Kidney (tissue), 14 donors: ENCODE measurements around the gene SMARCA5. TPM values are rescaled to one million over a fixed set of nuclear protein-coding genes. Genes with fewer than 3 reads are reported as not detected.
"Not testable (repeated sequence)": the region's sequence is repeated elsewhere in the genome, so short reads cannot be mapped to it uniquely, and the experiment has no call there.

Experiments
- DNase-seq, 5 donors: peaks; one replicate each; pipeline ENCODE4 v3.0.0-alpha.2; 2013 to 2020
- FAIRE-seq: peaks from 2 replicates; lab custom pipeline; 2012; peaks lifted over from hg19 to GRCh38; lab: Jason Lieb, UNC
- H3K27ac ChIP-seq, 2 donors: one replicate each; pipeline ENCODE4 v1.7.0; 2013; ENCODE audit warnings: low read depth in 2 of 2, low read length in 2 of 2, inconsistent platforms in 1 of 2
- H3K27me3 ChIP-seq: one replicate; pipeline ENCODE4 v1.7.1; 2013; ENCODE audit warnings: low read length, inconsistent platforms; ENCODE audit not compliant: control insufficient read depth, insufficient read depth
- H3K36me3 ChIP-seq, 3 donors: one replicate each; pipeline versions ENCODE4 v1.7.0 to v1.7.1; 2013; ENCODE audit warnings: low read length in 3 of 3, control low read depth in 1 of 3, inconsistent platforms in 1 of 3; ENCODE audit not compliant: insufficient read depth in 3 of 3, control insufficient read depth in 2 of 3
- H3K4me1 ChIP-seq, 3 donors: one replicate each; pipeline versions ENCODE4 v1.7.0 to v1.7.1; 2013; ENCODE audit warnings: low read length in 3 of 3, inconsistent platforms in 1 of 3, low read depth in 1 of 3; ENCODE audit not compliant: control insufficient read depth in 2 of 3, insufficient read depth in 2 of 3
- H3K4me3 ChIP-seq, 3 donors: one replicate each; pipeline versions ENCODE4 v1.7.0 to v1.8.1; 2013; ENCODE audit warnings: low read length in 3 of 3, control low read depth in 1 of 3, inconsistent platforms in 1 of 3
- H3K9ac ChIP-seq, 3 donors: one replicate each; pipeline versions ENCODE4 v1.7.0 to v1.7.1; 2013; ENCODE audit warnings: low read length in 3 of 3, control low read depth in 1 of 3, inconsistent platforms in 1 of 3
- H3K9me3 ChIP-seq, 3 donors: one replicate each; pipeline versions ENCODE4 v1.7.0 to v1.7.1; 2013; ENCODE audit warnings: low read length in 3 of 3, control low read depth in 1 of 3, inconsistent platforms in 1 of 3; ENCODE audit not compliant: control insufficient read depth in 2 of 3, insufficient read depth in 1 of 3
- CTCF ChIP-seq: IDR thresholded peaks from 3 replicates; pipeline ENCODE4 v1.5.1; 2012; ENCODE audit warnings: mild to moderate bottlenecking, moderate library complexity, borderline replicate concordance; ENCODE audit not compliant: insufficient read depth; ENCODE audit errors: extremely low read depth
- intact Hi-C: fragments of 100-400 bp; cut with DNase I; formaldehyde crosslinking; loops from one replicate; pipeline ENCODE4 v1.11.1; 2022
- polyA plus RNA-seq: library from polyadenylated mRNA; stranded (reverse); fragments of 350-450 nt; fragmentation: Illumina TruSeq; extraction: RNeasy Lipid Tissue Mini Kit (QIAGEN cat#74804); gene quantifications from one replicate; pipeline ENCODE4 v1.2.3, GENCODE V29; 2014; ENCODE audit warnings: low read depth, low replicate concordance; ENCODE audit not compliant: insufficient read depth
- total RNA-seq: library from RNA; stranded (reverse); fragmentation: NEBNext Ultra II Directional; extraction: Animal tissue kit (Norgen Biotek cat#: 25700); gene quantifications from one replicate; pipeline ENCODE4 v1.2.1, GENCODE V29; 2021
- donor health status: control.
- donor health status: control.
- donor health status: control.
- donor health status: control.
- donor health status: control.
- donor health status: DM: yes; HTN: yes; CAD: no.
- donor health status: Normal renal cell carcinoma (clear cell type).

The SMARCA5 gene
- total and polyA plus RNA-seq, 2 donors from 2014 or later = 25.9 to 42.4 TPM

GRCh38 chr4:143524211-143524610 is 10.7 kb downstream of the SMARCA5 start:
- DNase-seq = no peak
- Histone ChIP-seq H3K27ac (no peak overlapping the region), H3K9me3 (no peaks in the 10 kb centered on the region), H3K36me3 (peaks cover 9 to 42% (median 22%) of the 10 kb centered on the region in 3 donors), H3K9ac (no peak overlapping the region), H3K4me3 (no peak overlapping the region), H3K4me1 (no peaks in the 10 kb centered on the region), H3K27me3 (no peaks in the 10 kb centered on the region)
- intact Hi-C loops = no loop called here
- FAIRE-seq = no peak
- no peak for TF ChIP-seq CTCF

GRCh38 chr4:143528046-143528445 is 14.5 kb downstream of the SMARCA5 start:
- H3K9ac ChIP-seq, H3K27ac ChIP-seq, H3K9me3 ChIP-seq, DNase-seq, FAIRE-seq, H3K4me1 ChIP-seq, H3K27me3 ChIP-seq, H3K4me3 ChIP-seq, intact Hi-C loops: not testable (repeated sequence)
- H3K36me3 ChIP-seq = peaks cover 15 to 52% (median 29%) of the 10 kb centered on the region in 3 donors

GRCh38 chr4:143531380-143531779 is 17.9 kb downstream of the SMARCA5 start:
- TF ChIP-seq CTCF = no peak
- no peaks in the 10 kb centered on the region for H3K27me3 ChIP-seq
- FAIRE-seq = no peak
- H3K27ac ChIP-seq = no peak overlapping the region
- H3K9me3 ChIP-seq = no peaks in the 10 kb centered on the region
- peak in 1 of 5 donors; percentile 16 for DNase-seq
- no peak overlapping the region for H3K4me3 ChIP-seq
- H3K36me3 ChIP-seq = peaks cover 22 to 62% (median 35%) of the 10 kb centered on the region in 3 donors
- intact Hi-C loops = no loop called here
- no peak overlapping the region for H3K9ac ChIP-seq
- no peaks in the 10 kb centered on the region for H3K4me1 ChIP-seq

GRCh38 chr4:143531788-143532491 is 18.4 kb downstream of the SMARCA5 start:
- peak in 2 of 5 donors; percentile 7 to 10 for DNase-seq
- no peaks in the 10 kb centered on the region for H3K27me3 ChIP-seq
- H3K4me1 ChIP-seq = no peaks in the 10 kb centered on the region
- H3K36me3 ChIP-seq = peaks cover 27 to 68% (median 35%) of the 10 kb centered on the region in 3 donors
- H3K9ac ChIP-seq = no peak overlapping the region
- no peak overlapping the region for H3K4me3 ChIP-seq
- TF ChIP-seq CTCF = no peak
- no peak for FAIRE-seq
- H3K9me3 ChIP-seq = no peaks in the 10 kb centered on the region
- no peak overlapping the region for H3K27ac ChIP-seq
- intact Hi-C loops = no loop called here
